ENCODE results near the gene SPECC1L.

Gene SPECC1L

DNA sequence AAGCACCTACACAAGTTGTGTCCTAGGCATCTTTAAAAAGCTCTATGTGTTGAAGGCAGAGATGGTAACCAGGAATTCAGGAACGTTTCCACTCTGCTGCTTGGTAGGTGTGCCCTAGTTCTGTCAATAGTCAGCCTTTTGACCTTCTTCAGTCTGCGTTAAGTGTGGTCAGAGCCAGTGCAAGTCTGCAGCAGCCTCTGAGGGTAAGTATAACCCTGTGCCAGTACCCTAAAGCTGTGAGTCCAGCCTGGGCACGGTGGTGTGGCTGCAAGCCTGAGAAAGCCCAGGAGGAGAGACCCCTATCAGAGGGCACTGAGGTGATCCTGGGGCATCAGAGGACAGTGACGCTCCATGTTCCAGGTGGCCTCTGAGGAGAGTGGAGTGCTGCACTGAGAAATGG is 80.0 kb downstream of the SPECC1L start:
- H3K4me3 ChIP-seq = no peak overlapping the region
- no peak overlapping the region for H3K27ac ChIP-seq
- no peaks in the 10 kb centered on the region for H3K27me3 ChIP-seq
- no peak for DNase-seq
- intact Hi-C loops (cut with DNase I; ENCODE audit: low total_unique reads) = no loop called here
- no peaks in the 10 kb centered on the region for H3K4me1 ChIP-seq
- H3K36me3 ChIP-seq = peaks cover 68 to 91% (median 73%) of the 10 kb centered on the region in 3 donors
- TF ChIP-seq, protein P1, sequence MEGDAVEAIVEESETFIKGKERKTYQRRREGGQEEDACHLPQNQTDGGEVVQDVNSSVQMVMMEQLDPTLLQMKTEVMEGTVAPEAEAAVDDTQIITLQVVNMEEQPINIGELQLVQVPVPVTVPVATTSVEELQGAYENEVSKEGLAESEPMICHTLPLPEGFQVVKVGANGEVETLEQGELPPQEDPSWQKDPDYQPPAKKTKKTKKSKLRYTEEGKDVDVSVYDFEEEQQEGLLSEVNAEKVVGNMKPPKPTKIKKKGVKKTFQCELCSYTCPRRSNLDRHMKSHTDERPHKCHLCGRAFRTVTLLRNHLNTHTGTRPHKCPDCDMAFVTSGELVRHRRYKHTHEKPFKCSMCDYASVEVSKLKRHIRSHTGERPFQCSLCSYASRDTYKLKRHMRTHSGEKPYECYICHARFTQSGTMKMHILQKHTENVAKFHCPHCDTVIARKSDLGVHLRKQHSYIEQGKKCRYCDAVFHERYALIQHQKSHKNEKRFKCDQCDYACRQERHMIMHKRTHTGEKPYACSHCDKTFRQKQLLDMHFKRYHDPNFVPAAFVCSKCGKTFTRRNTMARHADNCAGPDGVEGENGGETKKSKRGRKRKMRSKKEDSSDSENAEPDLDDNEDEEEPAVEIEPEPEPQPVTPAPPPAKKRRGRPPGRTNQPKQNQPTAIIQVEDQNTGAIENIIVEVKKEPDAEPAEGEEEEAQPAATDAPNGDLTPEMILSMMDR (IDR thresholded peaks at IDR 0.05) = no peak
- no peaks in the 10 kb centered on the region for H3K9me3 ChIP-seq

DNA sequence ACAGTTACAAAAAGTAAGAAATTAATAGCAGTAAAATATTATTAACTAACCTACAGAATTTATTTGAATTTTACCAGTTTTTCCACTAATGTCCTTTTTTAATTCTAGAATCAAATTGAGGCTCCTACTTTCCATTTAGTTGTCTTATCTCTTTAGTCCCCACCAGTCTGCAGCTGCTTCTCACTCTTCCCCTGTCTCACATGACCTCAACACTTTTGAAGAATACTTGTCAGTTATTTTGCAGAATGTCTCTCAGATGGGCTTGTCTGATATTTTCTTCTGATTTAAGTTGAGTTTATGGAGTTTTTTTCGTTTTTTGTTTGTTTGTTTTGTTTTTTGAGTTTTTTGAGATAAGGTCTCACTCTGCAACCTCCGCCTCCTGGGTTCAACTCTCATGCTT is 82.5 kb downstream of the SPECC1L start:
- no peak overlapping the region for H3K27ac ChIP-seq
- TF ChIP-seq, protein P1 (IDR thresholded peaks at IDR 0.05) = no peak
- no peak for DNase-seq
- intact Hi-C loops (cut with DNase I; ENCODE audit: low total_unique reads) = no loop called here
- no peaks in the 10 kb centered on the region for H3K4me1 ChIP-seq
- H3K27me3 ChIP-seq = no peaks in the 10 kb centered on the region
- no peak overlapping the region for H3K4me3 ChIP-seq
- no peaks in the 10 kb centered on the region for H3K9me3 ChIP-seq
- H3K36me3 ChIP-seq = peaks cover 46 to 69% (median 56%) of the 10 kb centered on the region in 3 donors

DNA sequence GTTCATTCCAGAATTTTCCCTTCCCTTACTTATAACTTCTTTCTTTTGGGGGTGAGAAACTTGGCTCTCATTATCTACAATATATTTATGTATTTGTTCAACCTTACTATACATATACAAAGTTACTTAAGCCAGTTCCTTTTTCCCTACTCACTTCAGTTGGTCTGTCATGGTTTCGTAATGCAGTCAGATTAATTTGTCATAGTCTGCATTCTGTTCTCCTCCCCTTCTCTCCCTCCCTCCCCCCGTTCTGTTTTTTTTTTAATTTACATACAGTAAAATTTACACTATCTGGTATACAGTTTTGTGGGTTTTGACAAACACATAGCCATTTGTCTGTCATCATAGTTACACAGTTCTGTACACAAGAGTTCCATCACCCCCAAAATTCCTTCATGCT is 84.9 kb downstream of the SPECC1L start:
- Histone ChIP-seq H3K9me3 (no peaks in the 10 kb centered on the region), H3K27me3 (no peaks in the 10 kb centered on the region), H3K36me3 (peaks cover 24 to 67% (median 41%) of the 10 kb centered on the region in 3 donors), H3K4me3 (no peak overlapping the region), H3K4me1 (peaks cover 0 to 8% (median 0%) of the 10 kb centered on the region in 4 donors), H3K27ac (no peak overlapping the region)
- TF ChIP-seq, protein P1 (IDR thresholded peaks at IDR 0.05) = no peak
- DNase-seq = no peak
- intact Hi-C loops (cut with DNase I; ENCODE audit: low total_unique reads) = no loop called here

DNA sequence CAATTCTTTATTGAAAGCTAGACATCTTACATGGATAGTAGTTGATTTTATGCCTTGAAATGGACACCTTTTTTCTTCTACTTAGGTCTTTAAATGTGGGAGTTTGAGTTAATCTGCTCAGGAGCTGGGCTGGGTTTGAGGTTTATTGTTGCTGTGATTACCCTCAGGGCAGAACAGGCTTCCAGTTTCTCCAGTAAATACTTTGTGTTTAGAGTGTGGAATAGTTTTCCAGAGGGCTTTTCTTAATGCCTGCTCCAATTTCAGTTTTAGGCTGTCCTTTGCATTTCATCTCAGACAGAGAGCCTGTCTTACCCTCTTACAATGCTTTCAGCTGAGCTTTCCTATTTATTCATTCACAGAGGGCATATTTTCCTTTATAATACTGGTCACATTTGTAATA is 86.9 kb downstream of the SPECC1L start:
- no peaks in the 10 kb centered on the region for H3K27me3 ChIP-seq
- H3K4me1 ChIP-seq = peaks cover 0 to 8% (median 0%) of the 10 kb centered on the region in 4 donors
- intact Hi-C loops (cut with DNase I; ENCODE audit: low total_unique reads) = no loop called here
- no peak overlapping the region for H3K4me3 ChIP-seq
- no peaks in the 10 kb centered on the region for H3K9me3 ChIP-seq
- TF ChIP-seq, protein P1 (IDR thresholded peaks at IDR 0.05) = no peak
- H3K27ac ChIP-seq = no peak overlapping the region
- peaks cover 26 to 54% (median 31%) of the 10 kb centered on the region in 3 donors for H3K36me3 ChIP-seq
- DNase-seq = no peak

DNA sequence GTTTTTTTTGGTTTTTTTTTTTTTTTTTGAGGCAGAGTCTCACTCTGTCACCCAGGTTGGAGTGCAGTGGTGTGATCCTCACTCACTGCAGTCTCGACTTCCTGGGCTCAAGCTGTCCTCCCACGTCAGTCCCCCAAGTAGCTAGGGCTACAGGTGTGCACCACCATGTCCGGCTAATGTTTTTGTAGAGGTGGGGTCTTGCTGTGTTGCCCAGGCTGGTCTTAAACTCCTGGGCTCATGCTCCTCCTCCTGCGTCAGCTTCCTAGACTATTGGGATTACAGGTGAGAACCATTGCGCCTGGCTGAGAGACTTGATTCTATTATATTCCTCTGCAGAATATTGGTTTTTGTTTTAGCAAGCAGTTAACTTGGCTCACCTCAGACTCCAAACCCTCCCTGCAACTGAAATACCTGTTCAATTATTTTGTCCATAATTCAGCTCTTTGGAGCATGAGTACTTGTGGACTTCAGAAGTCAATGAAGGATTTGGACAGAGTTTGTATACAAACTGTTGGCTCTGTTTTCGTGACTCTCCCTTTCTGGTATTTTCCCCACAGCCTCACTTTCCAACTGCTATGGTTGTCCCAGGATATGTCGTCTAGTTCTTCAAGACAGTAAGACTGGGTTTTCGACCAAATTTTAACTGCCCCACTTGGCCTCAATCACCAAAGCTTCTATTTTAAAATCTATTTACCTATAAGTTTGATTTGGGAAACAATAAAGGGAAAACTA is 87.6 kb downstream of the SPECC1L start:
- intact Hi-C loops (cut with DNase I; ENCODE audit: low total_unique reads) = no loop called here
- Histone ChIP-seq H3K27me3 (no peaks in the 10 kb centered on the region), H3K4me1 (peaks cover 0 to 8% (median 0%) of the 10 kb centered on the region in 4 donors), H3K9me3 (no peaks in the 10 kb centered on the region), H3K4me3 (no peak overlapping the region), H3K36me3 (peaks cover 30 to 56% (median 32%) of the 10 kb centered on the region in 3 donors), H3K27ac (no peak overlapping the region)
- DNase-seq = no peak
- TF ChIP-seq, protein P1 (IDR thresholded peaks at IDR 0.05) = no peak
